Gastroesophageal sphincter (tissue), 4 donors: ENCODE data around the gene EHBP1. TPM values are rescaled to one million over a fixed set of nuclear protein-coding genes. Genes with fewer than 3 reads are reported as not detected.

Experiments used
- ATAC-seq: fragments of 150-250 bp; one replicate; pipeline ENCODE4 v1.9.1; 2016; ENCODE audit warnings: mild to moderate bottlenecking, moderate library complexity
- H3K27ac ChIP-seq, 4 donors: fragments of 200-600 bp; sonication (generic) in 3 of 4; 1 replicate in 3 of 4; 2 replicates in 1 of 4; pipeline ENCODE4 v1.5.1; 2016 to 2019
- H3K27me3 ChIP-seq: fragments of 200-600 bp; sonication (generic); one replicate; pipeline ENCODE4 v1.5.1; 2019
- H3K36me3 ChIP-seq, 2 donors: fragments of 200-600 bp; sonication (generic); one replicate each; pipeline ENCODE4 v1.5.1; 2019; ENCODE audit warnings: control low read depth in 1 of 2
- H3K4me1 ChIP-seq, 3 donors: fragments of 200-600 bp; sonication (generic); 1 replicate in 2 of 3; 2 replicates in 1 of 3; pipeline ENCODE4 v1.5.1; 2016 to 2019; ENCODE audit warnings: control low read depth in 2 of 3
- H3K4me3 ChIP-seq, 2 donors: fragments of 200-600 bp; sonication (generic); one replicate each; pipeline ENCODE4 v1.5.1; 2019; ENCODE audit warnings: mild to moderate bottlenecking in 1 of 2, moderate library complexity in 1 of 2
- H3K9me3 ChIP-seq, 3 donors: fragments of 200-600 bp; sonication (generic); one replicate each; pipeline ENCODE4 v1.5.1; 2017 to 2019; ENCODE audit warnings: control low read depth in 2 of 3
- EP300 ChIP-seq: sonication (generic); formaldehyde crosslinking; IDR thresholded peaks from one replicate; pipeline ENCODE4 v1.6.1; 2017; ENCODE audit warnings: antibody characterized with exemption, mild to moderate bottlenecking
- POLR2A ChIP-seq, 2 donors: fragments of 450-650 bp; IDR thresholded peaks; one replicate each; pipeline ENCODE4 v1.6.1; 2017; ENCODE audit warnings: antibody characterized with exemption in 2 of 2, mild to moderate bottlenecking in 2 of 2, moderate library complexity in 1 of 2
- POLR2AphosphoS5 ChIP-seq: sonication (generic); formaldehyde crosslinking; IDR thresholded peaks from one replicate; pipeline ENCODE4 v1.6.1; 2017; ENCODE audit warnings: antibody characterized with exemption
- WGBS, 2 donors: methylation state at CpG; one replicate each; pipeline ENCODE4 v1.1.5; 2018; ENCODE audit warnings: low coverage in 1 of 2; 5-methylcytosine and 5-hydroxymethylcytosine counted together
- total RNA-seq, 4 donors: library from RNA; depleted of rRNA; stranded (reverse); fragments of >200 nt; gene quantifications; one replicate each; pipeline ENCODE4 v1.1.0, GENCODE V29; 2016
- TF ChIP-seq, protein P1 (sequence below), 4 experiments: fragments of 200-600 bp in 2 of 4; fragments of 450-650 bp in 2 of 4; sonication (generic) in 1 of 4; IDR thresholded peaks; one replicate each; pipeline ENCODE4 v1.5.1; 2017 to 2019; ENCODE audit warnings: antibody characterized with exemption in 4 of 4, mild to moderate bottlenecking in 2 of 4, moderate library complexity in 2 of 4

Gene EHBP1
- total RNA-seq, 4 donors from 2014 or later, result 82.4 to 159 (median 146) TPM

- no peak overlapping the region for H3K4me3 ChIP-seq
- H3K4me1 ChIP-seq, result no peaks in the 10 kb centered on the region
- H3K27ac ChIP-seq, result no peak overlapping the region
- TF ChIP-seq EP300 (no peak), POLR2AphosphoS5 (no peak), POLR2A (IDR thresholded peaks at IDR 0.05) (no peak)
- TF ChIP-seq, protein P1, sequence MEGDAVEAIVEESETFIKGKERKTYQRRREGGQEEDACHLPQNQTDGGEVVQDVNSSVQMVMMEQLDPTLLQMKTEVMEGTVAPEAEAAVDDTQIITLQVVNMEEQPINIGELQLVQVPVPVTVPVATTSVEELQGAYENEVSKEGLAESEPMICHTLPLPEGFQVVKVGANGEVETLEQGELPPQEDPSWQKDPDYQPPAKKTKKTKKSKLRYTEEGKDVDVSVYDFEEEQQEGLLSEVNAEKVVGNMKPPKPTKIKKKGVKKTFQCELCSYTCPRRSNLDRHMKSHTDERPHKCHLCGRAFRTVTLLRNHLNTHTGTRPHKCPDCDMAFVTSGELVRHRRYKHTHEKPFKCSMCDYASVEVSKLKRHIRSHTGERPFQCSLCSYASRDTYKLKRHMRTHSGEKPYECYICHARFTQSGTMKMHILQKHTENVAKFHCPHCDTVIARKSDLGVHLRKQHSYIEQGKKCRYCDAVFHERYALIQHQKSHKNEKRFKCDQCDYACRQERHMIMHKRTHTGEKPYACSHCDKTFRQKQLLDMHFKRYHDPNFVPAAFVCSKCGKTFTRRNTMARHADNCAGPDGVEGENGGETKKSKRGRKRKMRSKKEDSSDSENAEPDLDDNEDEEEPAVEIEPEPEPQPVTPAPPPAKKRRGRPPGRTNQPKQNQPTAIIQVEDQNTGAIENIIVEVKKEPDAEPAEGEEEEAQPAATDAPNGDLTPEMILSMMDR (IDR thresholded peaks at IDR 0.05), result no peak
- peaks cover 0 to 6% of the 10 kb centered on the region in 2 donors for H3K36me3 ChIP-seq
- WGBS, 2 donors, result 97 to 98% methylated on average over 4 of the region's 4 CpGs
- no peaks in the 10 kb centered on the region for H3K9me3 ChIP-seq
- H3K27me3 ChIP-seq, result no peaks in the 10 kb centered on the region
- ATAC-seq, result no peak
These were observed 332.5 kb downstream of the EHBP1 start for GRCh38 chr2:63038034-63038433.

DNA sequence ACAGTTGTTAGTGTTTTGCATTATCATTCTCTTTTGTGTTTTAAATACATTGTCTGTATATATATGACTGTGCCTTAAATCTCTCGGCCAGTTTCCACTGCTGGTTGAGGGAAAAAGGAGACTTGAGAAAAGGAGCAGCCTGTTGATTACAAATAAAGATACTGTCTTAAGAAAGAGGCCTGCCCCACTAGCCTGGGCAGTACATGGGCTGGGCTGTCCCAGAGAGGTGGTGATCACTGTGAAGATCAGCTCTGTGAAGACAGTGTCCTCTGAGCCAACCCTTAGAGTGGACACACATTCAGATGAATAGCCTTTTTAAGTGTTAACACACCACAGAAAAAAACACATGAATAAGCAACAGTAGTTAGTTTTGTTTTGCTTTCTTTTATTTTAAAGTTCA is 335.1 kb downstream of the EHBP1 start:
- H3K4me1 ChIP-seq, result no peaks in the 10 kb centered on the region
- H3K27ac ChIP-seq, result no peak overlapping the region
- H3K4me3 ChIP-seq, result no peak overlapping the region
- ATAC-seq, result no peak
- peaks cover 0 to 19% of the 10 kb centered on the region in 2 donors for H3K36me3 ChIP-seq
- 92 to 100% methylated on average over 1 of the region's 1 CpG for WGBS, 2 donors
- no peaks in the 10 kb centered on the region for H3K9me3 ChIP-seq
- no peak for TF ChIP-seq EP300
- TF ChIP-seq POLR2A (IDR thresholded peaks at IDR 0.05), result no peak
- no peak for TF ChIP-seq POLR2AphosphoS5
- TF ChIP-seq, protein P1 (IDR thresholded peaks at IDR 0.05), result no peak
- H3K27me3 ChIP-seq, result peaks cover 21% of the 10 kb centered on the region

- Histone ChIP-seq H3K4me1 (no peaks in the 10 kb centered on the region), H3K27ac (no peak overlapping the region), H3K9me3 (no peaks in the 10 kb centered on the region), H3K27me3 (peaks cover 30% of the 10 kb centered on the region), H3K36me3 (peaks cover 0 to 29% of the 10 kb centered on the region in 2 donors), H3K4me3 (no peak overlapping the region)
- TF ChIP-seq, protein P1 (IDR thresholded peaks at IDR 0.05), result no peak
- TF ChIP-seq POLR2AphosphoS5 (no peak), EP300 (no peak), POLR2A (IDR thresholded peaks at IDR 0.05) (no peak)
- WGBS, 2 donors, result 100% methylated on average over 1 of the region's 1 CpG
- ATAC-seq, result no peak
These were observed 336.1 kb downstream of the EHBP1 start for GRCh38 chr2:63041592-63041991.

GRCh38 chr2:63044362-63045327 is 339.1 kb downstream of the EHBP1 start:
- no peak for ATAC-seq
- Histone ChIP-seq H3K4me3 (no peak overlapping the region), H3K27ac (no peak overlapping the region), H3K36me3 (peaks cover 0 to 37% of the 10 kb centered on the region in 2 donors), H3K9me3 (peaks cover 0 to 18% (median 0%) of the 10 kb centered on the region in 3 donors), H3K4me1 (peaks cover 0 to 26% (median 10%) of the 10 kb centered on the region in 3 donors), H3K27me3 (peaks cover 61% of the 10 kb centered on the region)
- no peak for TF ChIP-seq EP300
- 96 to 97% methylated on average over 13 to 16 of the region's 36 CpGs for WGBS, 2 donors

GRCh38 chr2:63046552-63046951 is 341.0 kb downstream of the EHBP1 start:
- Histone ChIP-seq H3K27ac (no peak overlapping the region), H3K27me3 (peaks cover 80% of the 10 kb centered on the region), H3K9me3 (peaks cover 0 to 18% (median 0%) of the 10 kb centered on the region in 3 donors), H3K4me1 (peaks cover 0 to 45% (median 18%) of the 10 kb centered on the region in 3 donors), H3K36me3 (peaks cover 0 to 37% of the 10 kb centered on the region in 2 donors), H3K4me3 (no peak overlapping the region)
- 92 to 96% methylated on average over 6 to 7 of the region's 7 CpGs for WGBS, 2 donors
- ATAC-seq, result no peak
- no peak for TF ChIP-seq POLR2A (IDR thresholded peaks at IDR 0.05)
- TF ChIP-seq, protein P1 (IDR thresholded peaks at IDR 0.05), result no peak
- TF ChIP-seq POLR2AphosphoS5, result no peak
- no peak for TF ChIP-seq EP300
